22Rv1 (cell line): Measurements from ENCODE around the gene NEK4.

ENCODE experiments used
- CTCF ChIP-seq: fragments of 450-650 bp; IDR thresholded peaks from 2 replicates; pipeline ENCODE4 v1.5.1; 2017; ENCODE audit warnings: mild to moderate bottlenecking
- ZFX ChIP-seq: fragments of 450-650 bp; IDR thresholded peaks from 2 replicates; pipeline ENCODE4 v1.6.1; 2017; ENCODE audit warnings: antibody characterized with exemption, borderline replicate concordance

- TF ChIP-seq CTCF (no peak), ZFX (no peak)
These were observed 39.1 kb downstream of the NEK4 start for GRCh38 chr3:52731590-52731989.
